HEK293 (cell line): ENCODE results near the gene LRIT1.

Source experiments
- CTCF ChIA-PET: fragments of 350-600 bp; formaldehyde crosslinking; extraction: SDS; loops from one replicate; lab custom pipeline; 2021; ENCODE audit warnings: antibody characterized with exemption; lab: Yijun Ruan, JAX
- POLR2A ChIA-PET: fragments of 300-600 bp; formaldehyde crosslinking; extraction: SDS; loops from one replicate; lab custom pipeline; 2020; ENCODE audit warnings: antibody characterized with exemption, inconsistent platforms; lab: Yijun Ruan, JAX
- H3K27ac ChIP-seq: fragments of 200-500 bp; sonication (Bioruptor generic); 2 replicates; pipeline ENCODE4 v1.5.1; 2014; ENCODE audit warnings: low read depth, low read length, control low read depth, inconsistent platforms; ENCODE audit errors: extremely low read depth
- H3K36me3 ChIP-seq, 2 experiments: fragments of 200-500 bp in 1 of 2; sonication (Bioruptor generic) in 1 of 2; 1 replicate in 1 of 2; 2 replicates in 1 of 2; pipeline ENCODE4 v1.5.1; 2014 to 2017; ENCODE audit warnings: inconsistent platforms in 2 of 2, low read length in 2 of 2; ENCODE audit not compliant: control insufficient read depth in 2 of 2, insufficient read depth in 1 of 2
- H3K4me1 ChIP-seq: fragments of 200-500 bp; sonication (Bioruptor generic); 2 replicates; pipeline ENCODE4 v1.5.1; 2014; ENCODE audit warnings: mild to moderate bottlenecking, low read length, inconsistent platforms; ENCODE audit not compliant: control insufficient read depth, insufficient read depth
- H3K4me3 ChIP-seq: 2 replicates; pipeline ENCODE4 v1.5.1; 2011; ENCODE audit warnings: low read depth, mild to moderate bottlenecking, control low read depth, low read length, moderate library complexity
- H3K9me3 ChIP-seq: fragments of 200-500 bp; sonication (Bioruptor generic); 2 replicates; pipeline ENCODE4 v1.5.1; 2014; ENCODE audit warnings: low read depth, low read length, inconsistent platforms; ENCODE audit not compliant: control insufficient read depth, insufficient read depth
- BCL6B ChIP-seq: fragments of 450-650 bp; formaldehyde crosslinking; IDR thresholded peaks from 2 replicates; pipeline ENCODE4 v1.5.1; 2017; ENCODE audit warnings: missing biosample characterization, missing genetic modification characterization
- CTCF ChIP-seq: fragments of 450-650 bp; formaldehyde crosslinking; IDR thresholded peaks from 2 replicates; pipeline ENCODE4 v1.5.1; 2016; ENCODE audit warnings: missing biosample characterization, missing genetic modification characterization
- SCRT2 ChIP-seq: fragments of 450-650 bp; formaldehyde crosslinking; IDR thresholded peaks from 2 replicates; pipeline ENCODE4 v1.5.1; 2016; ENCODE audit warnings: missing biosample characterization, missing genetic modification characterization
- ZBTB44 ChIP-seq: fragments of 450-650 bp; IDR thresholded peaks from 2 replicates; pipeline ENCODE4 v1.5.1; 2018; ENCODE audit warnings: missing biosample characterization, mild to moderate bottlenecking, missing genetic modification characterization
- ZBTB6 ChIP-seq: fragments of 450-650 bp; formaldehyde crosslinking; IDR thresholded peaks from 2 replicates; pipeline ENCODE4 v1.5.1; 2017; ENCODE audit warnings: missing biosample characterization, missing genetic modification characterization
- ZNF10 ChIP-seq: fragments of 450-650 bp; formaldehyde crosslinking; IDR thresholded peaks from 2 replicates; pipeline ENCODE4 v1.5.1; 2017; ENCODE audit warnings: missing biosample characterization, missing genetic modification characterization
- ZNF114 ChIP-seq: fragments of 450-650 bp; formaldehyde crosslinking; IDR thresholded peaks from 2 replicates; pipeline ENCODE4 v1.5.0; 2017; ENCODE audit warnings: missing biosample characterization, missing genetic modification characterization
- ZNF121 ChIP-seq: fragments of 450-650 bp; formaldehyde crosslinking; IDR thresholded peaks from 2 replicates; pipeline ENCODE4 v1.5.1; 2016; ENCODE audit warnings: missing biosample characterization, missing genetic modification characterization
- ZNF133 ChIP-seq: fragments of 450-650 bp; formaldehyde crosslinking; IDR thresholded peaks from 2 replicates; pipeline ENCODE4 v1.5.1; 2016; ENCODE audit warnings: missing biosample characterization, missing genetic modification characterization
- ZNF155 ChIP-seq: fragments of 450-650 bp; formaldehyde crosslinking; IDR thresholded peaks from 2 replicates; pipeline ENCODE4 v1.5.1; 2016; ENCODE audit warnings: missing biosample characterization, missing genetic modification characterization
- ZNF174 ChIP-seq: fragments of 450-650 bp; formaldehyde crosslinking; IDR thresholded peaks from 2 replicates; pipeline ENCODE4 v1.5.0; 2017; ENCODE audit warnings: missing biosample characterization, mild to moderate bottlenecking, missing genetic modification characterization
- ZNF335 ChIP-seq: fragments of 450-650 bp; formaldehyde crosslinking; conservative IDR thresholded peaks from 2 replicates; pipeline ENCODE4 v1.5.1; 2016; ENCODE audit warnings: missing biosample characterization, missing genetic modification characterization
- ZNF488 ChIP-seq: fragments of 450-650 bp; formaldehyde crosslinking; IDR thresholded peaks from 2 replicates; pipeline ENCODE4 v1.5.1; 2016; ENCODE audit warnings: missing biosample characterization, missing genetic modification characterization
- ZNF596 ChIP-seq: fragments of 450-650 bp; IDR thresholded peaks from 2 replicates; pipeline ENCODE4 v1.5.0; 2018; ENCODE audit warnings: missing biosample characterization, mild to moderate bottlenecking, missing genetic modification characterization, moderate library complexity
- ZNF654 ChIP-seq: fragments of 450-650 bp; formaldehyde crosslinking; IDR thresholded peaks from 2 replicates; pipeline ENCODE4 v1.5.1; 2016; ENCODE audit warnings: low read depth, missing biosample characterization, missing genetic modification characterization
- ZNF670 ChIP-seq: fragments of 450-650 bp; formaldehyde crosslinking; IDR thresholded peaks from 2 replicates; pipeline ENCODE4 v1.5.1; 2016; ENCODE audit warnings: missing biosample characterization, missing genetic modification characterization, low read depth
- ZNF677 ChIP-seq: fragments of 450-650 bp; IDR thresholded peaks from 2 replicates; pipeline ENCODE4 v1.5.0; 2018; ENCODE audit warnings: missing biosample characterization, mild to moderate bottlenecking, missing genetic modification characterization, moderate library complexity
- ZNF777 ChIP-seq: fragments of 450-650 bp; formaldehyde crosslinking; IDR thresholded peaks from 2 replicates; pipeline ENCODE4 v1.5.1; 2017; ENCODE audit warnings: missing biosample characterization, missing genetic modification characterization, borderline replicate concordance
- TF ChIP-seq, protein P1 (sequence below): fragments of 450-650 bp; formaldehyde crosslinking; IDR thresholded peaks from 2 replicates; pipeline ENCODE4 v1.5.1; 2016; ENCODE audit warnings: missing biosample characterization, missing genetic modification characterization
- TF ChIP-seq, protein P2 (sequence below): fragments of 450-650 bp; formaldehyde crosslinking; IDR thresholded peaks from 2 replicates; pipeline ENCODE4 v1.5.1; 2016; ENCODE audit warnings: missing biosample characterization, missing genetic modification characterization
- TF ChIP-seq, protein P3 (sequence below): fragments of 450-650 bp; formaldehyde crosslinking; IDR thresholded peaks from 2 replicates; pipeline ENCODE4 v1.5.1; 2017; ENCODE audit warnings: missing biosample characterization, missing genetic modification characterization

Gene LRIT1

GRCh38 chr10:84205049-84205852 is 36.1 kb downstream of the LRIT1 start:
- ChIA-PET POLR2A (no interaction called here), CTCF (interaction anchor here (0.6 to 5.3 kb wide), 16 partner anchors 9 to 144 kb away, joined by 3 to 55 read pairs (median 4); partner anchors contain the start of genes CDHR1 and GHITM)
- no peak for TF ChIP-seq ZNF174 (tag by site-specific recombination)
- TF ChIP-seq ZNF121 (tag by site-specific recombination): no peak
- TF ChIP-seq ZNF654: peak; percentile 62
- TF ChIP-seq CTCF: peak; percentile 68
- no peak for TF ChIP-seq ZNF777
- no peak for TF ChIP-seq BCL6B (tag by site-specific recombination)
- TF ChIP-seq SCRT2 (tag by site-specific recombination): no peak
- no peak for TF ChIP-seq ZNF114 (tag by site-specific recombination)
- no peak for TF ChIP-seq ZNF677
- no peak for TF ChIP-seq ZNF335 (tag by site-specific recombination)
- TF ChIP-seq ZNF155 (tag by site-specific recombination): no peak
- no peak for TF ChIP-seq ZNF133 (tag by site-specific recombination)
- TF ChIP-seq ZNF596 (tag by site-specific recombination): no peak
- no peak for TF ChIP-seq ZNF488
- TF ChIP-seq ZBTB44 (tag by site-specific recombination): no peak
- TF ChIP-seq, protein P1, sequence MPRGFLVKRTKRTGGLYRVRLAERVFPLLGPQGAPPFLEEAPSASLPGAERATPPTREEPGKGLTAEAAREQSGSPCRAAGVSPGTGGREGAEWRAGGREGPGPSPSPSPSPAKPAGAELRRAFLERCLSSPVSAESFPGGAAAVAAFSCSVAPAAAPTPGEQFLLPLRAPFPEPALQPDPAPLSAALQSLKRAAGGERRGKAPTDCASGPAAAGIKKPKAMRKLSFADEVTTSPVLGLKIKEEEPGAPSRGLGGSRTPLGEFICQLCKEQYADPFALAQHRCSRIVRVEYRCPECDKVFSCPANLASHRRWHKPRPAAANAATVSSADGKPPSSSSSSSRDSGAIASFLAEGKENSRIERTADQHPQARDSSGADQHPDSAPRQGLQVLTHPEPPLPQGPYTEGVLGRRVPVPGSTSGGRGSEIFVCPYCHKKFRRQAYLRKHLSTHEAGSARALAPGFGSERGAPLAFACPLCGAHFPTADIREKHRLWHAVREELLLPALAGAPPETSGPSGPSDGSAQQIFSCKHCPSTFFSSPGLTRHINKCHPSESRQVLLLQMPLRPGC (tag by site-specific recombination): no peak
- TF ChIP-seq, protein P2, sequence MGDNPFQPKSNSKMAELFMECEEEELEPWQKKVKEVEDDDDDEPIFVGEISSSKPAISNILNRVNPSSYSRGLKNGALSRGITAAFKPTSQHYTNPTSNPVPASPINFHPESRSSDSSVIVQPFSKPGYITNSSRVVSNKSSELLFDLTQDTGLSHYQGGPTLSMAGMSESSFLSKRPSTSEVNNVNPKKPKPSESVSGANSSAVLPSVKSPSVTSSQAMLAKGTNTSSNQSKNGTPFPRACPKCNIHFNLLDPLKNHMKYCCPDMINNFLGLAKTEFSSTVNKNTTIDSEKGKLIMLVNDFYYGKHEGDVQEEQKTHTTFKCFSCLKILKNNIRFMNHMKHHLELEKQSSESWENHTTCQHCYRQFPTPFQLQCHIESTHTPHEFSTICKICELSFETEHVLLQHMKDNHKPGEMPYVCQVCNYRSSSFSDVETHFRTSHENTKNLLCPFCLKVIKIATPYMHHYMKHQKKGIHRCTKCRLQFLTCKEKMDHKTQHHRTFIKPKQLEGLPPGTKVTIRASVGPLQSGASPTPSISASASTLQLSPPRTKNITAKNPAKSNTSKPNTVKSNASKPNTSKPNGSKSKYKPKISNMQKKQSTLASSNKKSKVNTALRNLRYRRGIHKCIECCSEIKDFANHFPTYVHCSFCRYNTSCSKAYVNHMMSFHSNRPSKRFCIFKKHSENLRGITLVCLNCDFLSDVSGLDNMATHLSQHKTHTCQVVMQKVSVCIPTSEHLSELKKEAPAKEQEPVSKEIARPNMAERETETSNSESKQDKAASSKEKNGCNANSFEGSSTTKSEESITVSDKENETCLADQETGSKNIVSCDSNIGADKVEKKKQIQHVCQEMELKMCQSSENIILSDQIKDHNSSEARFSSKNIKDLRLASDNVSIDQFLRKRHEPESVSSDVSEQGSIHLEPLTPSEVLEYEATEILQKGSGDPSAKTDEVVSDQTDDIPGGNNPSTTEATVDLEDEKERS (tag by site-specific recombination): no peak
- no peak for TF ChIP-seq ZBTB6
- no peak for TF ChIP-seq ZNF670 (tag by site-specific recombination)
- TF ChIP-seq, protein P3, sequence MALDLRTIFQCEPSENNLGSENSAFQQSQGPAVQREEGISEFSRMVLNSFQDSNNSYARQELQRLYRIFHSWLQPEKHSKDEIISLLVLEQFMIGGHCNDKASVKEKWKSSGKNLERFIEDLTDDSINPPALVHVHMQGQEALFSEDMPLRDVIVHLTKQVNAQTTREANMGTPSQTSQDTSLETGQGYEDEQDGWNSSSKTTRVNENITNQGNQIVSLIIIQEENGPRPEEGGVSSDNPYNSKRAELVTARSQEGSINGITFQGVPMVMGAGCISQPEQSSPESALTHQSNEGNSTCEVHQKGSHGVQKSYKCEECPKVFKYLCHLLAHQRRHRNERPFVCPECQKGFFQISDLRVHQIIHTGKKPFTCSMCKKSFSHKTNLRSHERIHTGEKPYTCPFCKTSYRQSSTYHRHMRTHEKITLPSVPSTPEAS (tag by site-specific recombination): peak; percentile 68
- TF ChIP-seq ZNF10: no peak
- Histone ChIP-seq H3K4me3 (no peak overlapping the region), H3K4me1 (no peaks in the 10 kb centered on the region), H3K9me3 (no peaks in the 10 kb centered on the region), H3K27ac (no peak overlapping the region), H3K36me3 (no peaks in the 10 kb centered on the region)
